ENCODE data around the gene PTPRZ1.
A peak's percentile ranks its signal among the peaks of the same experiment; 100 is the strongest.

The PTPRZ1 gene

GRCh38 chr7:121960678-121961077 is 87.7 kb downstream of the PTPRZ1 start:
- no peak for DNase-seq

- no peak for DNase-seq
Observed at GRCh38 chr7:121961089-121961867, 88.3 kb downstream of the PTPRZ1 start.

GRCh38 chr7:121966276-121966934 is 93.4 kb downstream of the PTPRZ1 start:
- no peak for DNase-seq

- DNase-seq: no peak
Observed at GRCh38 chr7:121966935-121967332, 94.0 kb downstream of the PTPRZ1 start.

GRCh38 chr7:121985476-121986030 is 112.6 kb downstream of the PTPRZ1 start:
- DNase-seq: no peak

- DNase-seq: no peak
Observed at GRCh38 chr7:121992068-121992467, 119.1 kb downstream of the PTPRZ1 start.

GRCh38 chr7:121994625-121995410 is 121.9 kb downstream of the PTPRZ1 start:
- peak; percentile 54 for DNase-seq

- peak; percentile 69 for DNase-seq
Observed at GRCh38 chr7:122006687-122007086, 133.7 kb downstream of the PTPRZ1 start.

- DNase-seq: no peak
Observed at GRCh38 chr7:122010116-122010515, 137.2 kb downstream of the PTPRZ1 start.

- no peak for DNase-seq
Observed at GRCh38 chr7:122013065-122013464, 140.1 kb downstream of the PTPRZ1 start.

GRCh38 chr7:122013630-122014029 is 140.7 kb downstream of the PTPRZ1 start:
- DNase-seq: no peak

- no peak for DNase-seq
Observed at GRCh38 chr7:122014697-122015096, 141.7 kb downstream of the PTPRZ1 start.

- DNase-seq: no peak
Observed at GRCh38 chr7:122018032-122018431, 145.1 kb downstream of the PTPRZ1 start.

- DNase-seq: no peak
Observed at GRCh38 chr7:122027058-122027457, 154.1 kb downstream of the PTPRZ1 start.

GRCh38 chr7:122033641-122034040 is 160.7 kb downstream of the PTPRZ1 start:
- no peak for DNase-seq

GRCh38 chr7:122035876-122036275 is 162.9 kb downstream of the PTPRZ1 start:
- DNase-seq: no peak

- no peak for DNase-seq
Observed at GRCh38 chr7:122038134-122038533, 165.2 kb downstream of the PTPRZ1 start.

- no peak for DNase-seq
Observed at GRCh38 chr7:122038904-122039303, 165.9 kb downstream of the PTPRZ1 start.

GRCh38 chr7:122040147-122040546 is 167.2 kb downstream of the PTPRZ1 start:
- no peak for DNase-seq

- DNase-seq: no peak
Observed at GRCh38 chr7:122046402-122046801, 173.4 kb downstream of the PTPRZ1 start.

- no peak for DNase-seq
Observed at GRCh38 chr7:122054393-122054792, 181.4 kb downstream of the PTPRZ1 start.

- no peak for DNase-seq
Observed at GRCh38 chr7:122055073-122055472, 182.1 kb downstream of the PTPRZ1 start.

GRCh38 chr7:122056977-122057376 is 184.0 kb downstream of the PTPRZ1 start:
- no peak for DNase-seq
